Neural progenitor cell (in vitro differentiated cells): ENCODE results near the gene JADE1. TPM values are rescaled to one million over a fixed set of nuclear protein-coding genes. Genes with fewer than 3 reads are reported as not detected.

Experiments
- DNase-seq: peaks from one replicate; pipeline ENCODE4 v3.0.0-alpha.2; 2016; ENCODE audit warnings: low spot score
- H2AFZ ChIP-seq: fragments of 200-600 bp; sonication (generic); replicated peaks from 2 replicates; pipeline ENCODE4 v1.6.1; 2016; ENCODE audit warnings: antibody characterized with exemption
- H3F3A ChIP-seq: fragments of 200-600 bp; sonication (generic); 2 replicates; pipeline ENCODE4 v1.6.1; 2016; ENCODE audit warnings: antibody characterized with exemption, low read depth
- H3K27ac ChIP-seq: fragments of 200-600 bp; sonication (generic); 2 replicates; pipeline ENCODE4 v1.5.1; 2016; ENCODE audit warnings: mild to moderate bottlenecking
- H3K27me3 ChIP-seq: fragments of 200-600 bp; sonication (generic); 2 replicates; pipeline ENCODE4 v1.6.1; 2016; ENCODE audit warnings: mild to moderate bottlenecking, moderate library complexity
- H3K36me3 ChIP-seq: fragments of 200-600 bp; sonication (generic); 2 replicates; pipeline ENCODE4 v1.5.1; 2016
- H3K4me1 ChIP-seq: fragments of 200-600 bp; sonication (generic); 2 replicates; pipeline ENCODE4 v1.6.1; 2016; ENCODE audit warnings: mixed run types
- H3K4me2 ChIP-seq: fragments of 200-600 bp; sonication (generic); 2 replicates; pipeline ENCODE4 v1.6.1; 2016
- H3K4me3 ChIP-seq: fragments of 200-600 bp; sonication (generic); 2 replicates; pipeline ENCODE4 v1.5.1; 2016
- H3K79me2 ChIP-seq: fragments of 200-600 bp; sonication (generic); 2 replicates; pipeline ENCODE4 v1.6.1; 2016; ENCODE audit warnings: low read depth
- H3K9ac ChIP-seq: fragments of 200-600 bp; sonication (generic); 2 replicates; pipeline ENCODE4 v1.6.1; 2016
- H3K9me3 ChIP-seq: fragments of 200-600 bp; sonication (generic); 2 replicates; pipeline ENCODE4 v1.5.1; 2016; ENCODE audit warnings: low read depth
- H4K20me1 ChIP-seq: fragments of 200-600 bp; sonication (generic); 2 replicates; pipeline ENCODE4 v1.6.1; 2016; ENCODE audit warnings: low read depth
- H3K27ac Mint-ChIP-seq: 3 replicates; pipeline ENCODE4 v1.8.0; 2021; ENCODE audit warnings: mixed read lengths
- H3K27me3 Mint-ChIP-seq: 2 replicates; pipeline ENCODE4 v1.8.0; 2022; ENCODE audit warnings: low read depth, mild to moderate bottlenecking, inconsistent platforms, moderate library complexity, mixed read lengths; ENCODE audit not compliant: insufficient read depth
- H3K36me3 Mint-ChIP-seq: 3 replicates; pipeline ENCODE4 v1.8.0; 2021; ENCODE audit warnings: mixed read lengths
- H3K4me1 Mint-ChIP-seq: 3 replicates; pipeline ENCODE4 v1.8.0; 2021; ENCODE audit warnings: mixed read lengths
- H3K4me3 Mint-ChIP-seq: 3 replicates; pipeline ENCODE4 v1.8.0; 2021; ENCODE audit warnings: mild to moderate bottlenecking, moderate library complexity, mixed read lengths
- H3K9me3 Mint-ChIP-seq: 3 replicates; pipeline ENCODE4 v1.8.0; 2020; ENCODE audit warnings: mixed read lengths
- EZH2 ChIP-seq: fragments of 200-600 bp; sonication (generic); IDR thresholded peaks from 2 replicates; pipeline ENCODE4 v1.6.1; 2017; ENCODE audit warnings: antibody characterized with exemption, mild to moderate bottlenecking, moderate library complexity
- EZH2phosphoT487 ChIP-seq: fragments of 200-600 bp; sonication (generic); IDR thresholded peaks from 2 replicates; pipeline ENCODE4 v1.6.1; 2017; ENCODE audit warnings: antibody characterized with exemption
- total RNA-seq: library from RNA; depleted of rRNA; stranded (reverse); fragments of >200 nt; gene quantifications from 2 replicates; pipeline ENCODE4 v1.2.3, GENCODE V29; 2015; ENCODE audit warnings: low replicate concordance
- TF ChIP-seq, protein P1 (sequence below): fragments of 200-600 bp; sonication (generic); IDR thresholded peaks from 2 replicates; pipeline ENCODE4 v1.5.1; 2017; ENCODE audit warnings: antibody characterized with exemption, mild to moderate bottlenecking

Gene JADE1
- total RNA-seq, 1 donor from 2014 or later = 55.9 TPM

DNA sequence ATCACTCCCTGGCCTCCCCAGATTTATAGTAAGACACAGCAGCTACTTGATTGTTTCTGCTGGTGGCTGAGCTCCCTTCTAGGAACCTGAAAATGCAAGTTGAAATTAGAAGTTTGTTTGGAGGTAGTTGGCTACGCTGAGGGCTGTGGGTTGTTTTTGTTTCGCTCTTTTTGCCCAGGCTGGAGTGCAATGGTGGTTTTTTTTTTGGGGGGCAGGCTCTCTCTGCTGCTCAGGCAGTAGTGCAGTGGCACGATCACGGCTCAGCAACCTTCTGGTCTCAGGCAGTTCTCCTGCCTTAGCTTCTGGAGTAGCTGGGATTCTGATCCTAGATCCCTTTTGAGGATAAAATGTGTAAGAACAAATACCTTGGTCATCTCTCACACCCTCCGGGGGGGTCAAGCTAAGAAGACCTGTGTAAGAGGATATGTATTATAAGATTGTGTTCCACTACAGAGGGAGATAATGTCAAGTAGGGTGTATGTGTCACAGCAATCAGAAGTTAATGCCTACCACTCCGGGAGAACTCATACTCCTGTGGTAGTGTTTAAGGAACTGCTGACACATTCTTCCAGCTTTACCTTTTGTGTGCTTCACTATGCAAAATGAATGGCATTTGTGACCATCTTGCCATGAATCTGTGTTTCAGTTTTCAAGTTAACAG, 9.7 kb downstream of the JADE1 start:
- Mint-ChIP-seq H3K27me3 (no peaks in the 10 kb centered on the region), H3K27ac (no peak overlapping the region), H3K4me3 (no peak overlapping the region), H3K9me3 (peaks cover 7% of the 10 kb centered on the region), H3K36me3 (peaks cover 40% of the 10 kb centered on the region), H3K4me1 (peaks cover under 1% of the 10 kb centered on the region)
- Histone ChIP-seq H3K4me2 (no peak overlapping the region), H4K20me1 (peaks cover 96% of the 10 kb centered on the region), H3K9me3 (no peaks in the 10 kb centered on the region), H3K4me3 (no peak overlapping the region), H3F3A (no peaks in the 10 kb centered on the region), H3K36me3 (no peaks in the 10 kb centered on the region), H3K27ac (no peak overlapping the region), H3K27me3 (no peaks in the 10 kb centered on the region), H2AFZ (no peak overlapping the region), H3K79me2 (peaks cover 100% of the 10 kb centered on the region), H3K9ac (no peak overlapping the region), H3K4me1 (peaks cover 8% of the 10 kb centered on the region)
- DNase-seq = no peak
- TF ChIP-seq EZH2 (no peak), EZH2phosphoT487 (no peak)
- TF ChIP-seq, protein P1, sequence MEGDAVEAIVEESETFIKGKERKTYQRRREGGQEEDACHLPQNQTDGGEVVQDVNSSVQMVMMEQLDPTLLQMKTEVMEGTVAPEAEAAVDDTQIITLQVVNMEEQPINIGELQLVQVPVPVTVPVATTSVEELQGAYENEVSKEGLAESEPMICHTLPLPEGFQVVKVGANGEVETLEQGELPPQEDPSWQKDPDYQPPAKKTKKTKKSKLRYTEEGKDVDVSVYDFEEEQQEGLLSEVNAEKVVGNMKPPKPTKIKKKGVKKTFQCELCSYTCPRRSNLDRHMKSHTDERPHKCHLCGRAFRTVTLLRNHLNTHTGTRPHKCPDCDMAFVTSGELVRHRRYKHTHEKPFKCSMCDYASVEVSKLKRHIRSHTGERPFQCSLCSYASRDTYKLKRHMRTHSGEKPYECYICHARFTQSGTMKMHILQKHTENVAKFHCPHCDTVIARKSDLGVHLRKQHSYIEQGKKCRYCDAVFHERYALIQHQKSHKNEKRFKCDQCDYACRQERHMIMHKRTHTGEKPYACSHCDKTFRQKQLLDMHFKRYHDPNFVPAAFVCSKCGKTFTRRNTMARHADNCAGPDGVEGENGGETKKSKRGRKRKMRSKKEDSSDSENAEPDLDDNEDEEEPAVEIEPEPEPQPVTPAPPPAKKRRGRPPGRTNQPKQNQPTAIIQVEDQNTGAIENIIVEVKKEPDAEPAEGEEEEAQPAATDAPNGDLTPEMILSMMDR = no peak

DNA sequence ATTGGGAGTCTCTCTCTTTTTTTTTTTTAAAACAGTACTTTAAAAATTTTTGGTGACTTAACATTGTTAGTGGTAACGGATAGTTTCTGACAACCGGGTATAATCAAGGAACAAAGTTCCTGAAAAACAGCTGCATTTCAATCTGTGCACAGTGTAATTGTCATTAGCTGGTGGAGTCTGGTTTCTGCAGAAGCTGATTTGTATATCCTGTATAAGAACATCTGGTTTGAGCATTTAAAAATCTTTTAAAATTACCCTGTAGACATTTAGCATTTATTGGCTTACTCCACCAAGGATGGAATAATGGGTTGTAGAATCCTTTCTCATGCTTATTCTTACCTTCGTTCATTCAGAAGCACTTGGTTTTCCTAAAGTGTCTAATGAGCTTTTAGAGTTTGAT, 11.2 kb downstream of the JADE1 start:
- peaks cover 7% of the 10 kb centered on the region for H3K9me3 Mint-ChIP-seq
- H3K27me3 Mint-ChIP-seq = no peaks in the 10 kb centered on the region
- H4K20me1 ChIP-seq = peaks cover 97% of the 10 kb centered on the region
- no peak overlapping the region for H3K4me2 ChIP-seq
- H3K27ac ChIP-seq = no peak overlapping the region
- no peaks in the 10 kb centered on the region for H3K27me3 ChIP-seq
- DNase-seq = no peak
- peaks cover 100% of the 10 kb centered on the region for H3K79me2 ChIP-seq
- peaks cover 6% of the 10 kb centered on the region for H3K4me1 Mint-ChIP-seq
- no peaks in the 10 kb centered on the region for H3K9me3 ChIP-seq
- no peak overlapping the region for H3K9ac ChIP-seq
- H3F3A ChIP-seq = no peaks in the 10 kb centered on the region
- peaks cover 43% of the 10 kb centered on the region for H3K36me3 Mint-ChIP-seq
- H2AFZ ChIP-seq = no peak overlapping the region
- no peaks in the 10 kb centered on the region for H3K36me3 ChIP-seq
- peaks cover 21% of the 10 kb centered on the region for H3K4me1 ChIP-seq
- no peak for TF ChIP-seq EZH2phosphoT487
- no peak for TF ChIP-seq EZH2
- TF ChIP-seq, protein P1 = no peak
- no peak overlapping the region for H3K27ac Mint-ChIP-seq
- H3K4me3 ChIP-seq = no peak overlapping the region
- H3K4me3 Mint-ChIP-seq = no peak overlapping the region

DNA sequence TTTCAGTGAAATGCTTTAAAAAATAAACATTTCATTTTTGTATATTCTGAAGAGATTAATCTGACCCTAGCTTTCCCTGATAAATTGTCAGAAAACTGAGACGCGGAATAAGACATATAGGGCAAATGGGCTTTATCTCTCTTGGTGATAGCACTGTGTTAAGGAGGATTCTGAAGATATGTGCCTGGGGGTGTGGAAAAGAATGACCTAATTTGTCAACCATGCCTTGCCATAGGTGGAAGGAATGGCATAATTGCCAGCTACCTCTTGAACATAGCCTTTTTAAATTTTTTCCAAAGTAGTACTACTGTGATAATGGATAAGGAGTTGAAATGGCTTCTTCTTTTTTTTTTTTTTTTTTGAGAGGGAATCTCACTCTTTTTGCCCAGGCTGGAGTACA, 11.7 kb downstream of the JADE1 start:
- Histone ChIP-seq H3K4me3 (no peak overlapping the region), H3K79me2 (peaks cover 100% of the 10 kb centered on the region), H3F3A (no peaks in the 10 kb centered on the region), H3K4me1 (peaks cover 26% of the 10 kb centered on the region), H4K20me1 (peaks cover 97% of the 10 kb centered on the region), H3K27ac (no peak overlapping the region), H3K36me3 (no peaks in the 10 kb centered on the region), H3K9ac (no peak overlapping the region), H3K4me2 (no peak overlapping the region), H3K27me3 (no peaks in the 10 kb centered on the region), H2AFZ (no peak overlapping the region), H3K9me3 (no peaks in the 10 kb centered on the region)
- Mint-ChIP-seq H3K27me3 (no peaks in the 10 kb centered on the region), H3K4me1 (peaks cover 10% of the 10 kb centered on the region), H3K9me3 (peaks cover 7% of the 10 kb centered on the region), H3K36me3 (peaks cover 41% of the 10 kb centered on the region), H3K27ac (no peak overlapping the region), H3K4me3 (no peak overlapping the region)
- DNase-seq = no peak
- no peak for TF ChIP-seq EZH2phosphoT487
- TF ChIP-seq, protein P1 = no peak
- TF ChIP-seq EZH2 = no peak
